Mesenteric fat pad (tissue), 1 donor: ENCODE data around the gene CHRM5. TPM values are rescaled to one million over a fixed set of nuclear protein-coding genes. Genes with fewer than 3 reads are reported as not detected.
"Not testable (repeated sequence)": the region's sequence is repeated elsewhere in the genome, so short reads cannot be mapped to it uniquely, and the experiment has no call there.

Experiments used
- DNase-seq: peaks from one replicate; pipeline ENCODE4 v3.0.0-alpha.2; 2020; ENCODE audit warnings: low spot score
- total RNA-seq: library from RNA; stranded (reverse); fragmentation: NEBNext Ultra II Directional; extraction: Animal tissue kit (Norgen Biotek cat#: 25700); gene quantifications from one replicate; pipeline ENCODE4 v1.2.1, GENCODE V29; 2021
- donor health status: DM: yes; HTN: yes; CAD: no.

Gene CHRM5
- total RNA-seq, 1 donor from 2014 or later: not detected

DNA sequence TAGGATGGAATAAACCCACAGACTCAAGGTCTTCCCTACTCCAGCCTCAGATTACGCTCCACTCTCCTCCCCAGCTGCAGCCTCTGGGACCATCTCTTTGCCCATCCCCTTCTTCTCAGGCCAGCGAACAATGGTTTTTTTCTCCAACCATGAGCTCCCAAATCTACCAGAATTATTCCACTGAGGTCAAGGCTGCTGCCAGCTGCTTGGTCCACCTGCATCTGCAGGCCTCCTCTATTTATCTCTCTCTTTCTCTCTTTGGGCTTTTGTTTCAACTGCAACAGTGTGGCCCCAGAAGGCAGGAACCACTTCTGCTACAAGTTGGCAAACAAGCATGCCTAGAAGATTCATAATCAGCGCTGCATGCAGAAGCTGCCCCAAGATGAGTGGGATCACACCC lies 19.1 kb downstream of the CHRM5 start:
- DNase-seq: no peak

DNA sequence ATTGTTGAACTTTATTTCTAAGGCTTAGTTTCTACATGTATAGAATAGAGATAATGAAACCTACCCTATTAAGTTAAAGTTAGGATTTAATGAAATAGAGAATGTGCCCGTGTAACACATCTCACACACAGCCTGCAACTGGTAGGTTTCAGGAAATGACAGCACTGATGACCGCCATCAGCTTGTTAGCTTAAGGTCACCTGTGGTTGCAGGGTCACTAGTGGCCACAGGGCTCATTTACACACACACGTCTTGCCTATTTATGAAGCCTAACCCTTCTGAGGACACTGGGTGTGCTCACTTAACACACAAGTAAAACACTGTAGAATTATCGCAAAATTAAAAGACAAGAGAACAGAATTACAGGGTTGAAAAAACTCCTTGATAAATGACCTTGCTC lies 20.1 kb downstream of the CHRM5 start:
- no peak for DNase-seq

- no peak for DNase-seq
Measured at GRCh38 chr15:33994005-33994615, 25.8 kb downstream of the CHRM5 start.

- DNase-seq: not testable (repeated sequence)
Measured at GRCh38 chr15:33995666-33996065, 27.4 kb downstream of the CHRM5 start.

- DNase-seq: no peak
Measured at GRCh38 chr15:34001536-34001935, 33.2 kb downstream of the CHRM5 start.

DNA sequence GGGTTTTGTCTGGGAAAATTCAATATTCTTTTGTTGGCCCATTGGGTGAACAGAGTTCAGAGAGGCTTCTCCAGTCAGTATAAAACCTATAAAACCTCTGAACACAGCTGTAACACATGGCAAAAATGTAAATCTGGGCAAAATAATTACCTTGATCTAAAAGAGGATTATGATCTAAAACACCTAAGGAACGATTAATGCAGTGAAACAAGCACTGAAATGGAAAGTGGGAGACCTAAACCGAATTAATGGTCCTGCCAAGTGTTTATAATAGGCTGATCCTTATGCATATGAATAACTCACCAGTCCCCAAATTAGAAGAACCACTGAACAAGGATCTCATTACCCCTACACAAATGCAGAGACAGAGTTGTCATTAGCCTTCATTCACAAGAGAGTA lies 38.1 kb downstream of the CHRM5 start:
- no peak for DNase-seq

- no peak for DNase-seq
Measured at GRCh38 chr15:34009656-34010055, 41.4 kb downstream of the CHRM5 start.

GRCh38 chr15:34010921-34011320 lies 42.6 kb downstream of the CHRM5 start:
- no peak for DNase-seq

- DNase-seq: no peak
Measured at GRCh38 chr15:34011481-34011880, 43.2 kb downstream of the CHRM5 start.

GRCh38 chr15:34012461-34013028 lies 44.2 kb downstream of the CHRM5 start:
- no peak for DNase-seq

- DNase-seq: no peak
Measured at GRCh38 chr15:34013746-34014145, 45.4 kb downstream of the CHRM5 start.

- DNase-seq: no peak
Measured at GRCh38 chr15:34014556-34014955, 46.3 kb downstream of the CHRM5 start.

GRCh38 chr15:34018021-34018645 lies 49.8 kb downstream of the CHRM5 start:
- no peak for DNase-seq

DNA sequence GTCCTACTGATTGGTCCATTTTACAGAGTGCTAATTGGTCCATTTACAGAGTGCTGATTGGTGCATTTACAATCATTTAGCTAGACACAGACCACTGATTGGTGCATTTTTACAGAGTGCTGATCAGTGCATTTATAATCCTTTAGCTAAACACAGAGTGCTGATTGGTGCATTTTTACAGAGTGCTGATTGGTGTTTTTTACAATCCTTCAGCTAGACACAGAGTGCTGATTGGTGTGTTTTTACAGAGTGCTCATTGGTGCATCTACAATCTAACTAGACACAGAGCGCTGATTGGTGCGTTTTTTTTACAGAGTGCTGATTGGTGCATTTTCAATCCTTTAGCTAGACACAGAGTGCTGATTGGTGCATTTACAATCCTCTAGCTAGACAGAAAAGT lies 50.4 kb downstream of the CHRM5 start:
- DNase-seq: not testable (repeated sequence)

GRCh38 chr15:34019369-34019990 lies 51.2 kb downstream of the CHRM5 start:
- DNase-seq: no peak

DNA sequence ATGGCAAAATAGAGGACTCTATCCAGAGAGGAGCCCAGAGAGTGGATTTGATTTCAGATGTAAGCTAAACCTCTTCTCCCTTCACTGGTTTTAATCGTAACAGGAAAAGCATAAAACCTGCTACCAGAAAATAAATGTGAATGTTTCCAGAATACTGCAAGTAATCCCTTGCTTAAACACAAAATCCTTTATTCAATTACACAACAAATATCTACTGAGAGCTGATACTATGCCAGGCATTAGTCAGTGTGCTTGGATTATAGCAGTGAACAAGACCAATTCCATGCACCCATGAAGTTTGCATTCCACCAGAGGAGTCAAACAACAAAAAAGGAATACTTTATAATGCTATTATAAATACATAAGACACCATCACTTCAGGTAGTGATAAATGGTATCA lies 55.6 kb downstream of the CHRM5 start:
- no peak for DNase-seq

- no peak for DNase-seq
Measured at GRCh38 chr15:34025252-34025651, 57.0 kb downstream of the CHRM5 start.

- no peak for DNase-seq
Measured at GRCh38 chr15:34027606-34028005, 59.3 kb downstream of the CHRM5 start.

DNA sequence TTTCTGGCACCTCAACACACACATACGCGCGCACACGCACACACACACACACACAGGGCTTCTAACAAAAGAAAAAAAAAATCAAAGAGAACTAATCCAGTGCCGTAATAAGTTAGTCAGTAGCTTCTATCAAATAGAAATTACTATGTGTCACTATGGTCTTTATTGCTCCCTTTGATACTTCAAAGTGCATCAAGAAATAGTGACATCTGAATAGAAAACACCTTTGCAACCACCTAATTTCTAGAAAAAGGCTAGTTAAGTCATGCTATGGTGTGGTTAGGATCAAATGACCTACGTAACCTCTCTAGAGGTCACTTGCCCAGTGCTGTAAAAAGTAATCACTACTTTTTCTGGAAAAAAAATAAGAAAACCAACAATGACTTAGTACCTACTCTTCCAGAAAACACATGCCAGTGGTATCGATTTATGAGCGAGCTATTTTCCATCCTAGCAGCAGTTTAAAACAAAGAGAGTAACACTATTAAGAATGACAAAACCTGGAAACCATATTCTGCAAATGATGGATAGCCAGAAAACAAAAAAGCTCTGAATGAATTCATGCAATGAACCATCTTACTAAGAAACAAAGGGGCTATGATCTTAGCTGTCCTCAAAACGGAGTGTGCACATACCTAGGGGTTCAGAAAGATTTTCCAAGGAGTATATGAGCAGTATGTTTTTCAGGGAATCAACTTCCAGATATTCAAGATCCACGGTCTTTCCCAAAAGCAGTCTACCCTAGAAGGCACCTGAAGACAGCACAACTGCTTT lies 63.9 kb downstream of the CHRM5 start:
- no peak for DNase-seq

GRCh38 chr15:34038023-34038870 lies 70.0 kb downstream of the CHRM5 start:
- peak; percentile 91 for DNase-seq
